ENCODE measurements around the gene EML5. TPM values are rescaled to one million over a fixed set of nuclear protein-coding genes. Genes with fewer than 3 reads are reported as not detected.
"Not testable (repeated sequence)": the region's sequence is repeated elsewhere in the genome, so short reads cannot be mapped to it uniquely, and the experiment has no call there.

EML5 gene
- total RNA-seq, 2 experiments from 2014 or later: 2.2 to 2.9 TPM

- H3K27me3 Mint-ChIP-seq: peaks cover 13% of the 10 kb centered on the region
- ATAC-seq (ENCODE audit: low read depth) (peak; percentile 16), DNase-seq (peak; percentile 25)
- peaks cover 13% of the 10 kb centered on the region for H3K4me1 Mint-ChIP-seq
- H3K4me3 Mint-ChIP-seq: peak overlapping the region; percentile 87
- peak overlapping the region; percentile 21 for H3K27ac Mint-ChIP-seq
- H3K36me3 Mint-ChIP-seq: no peaks in the 10 kb centered on the region
- POLR2A ChIA-PET: interaction anchor here (1.2 kb wide), 1 partner anchor 1165 kb away, joined by 3 read pairs; no protein-coding TSS in a partner anchor
- no peaks in the 10 kb centered on the region for H3K9me3 Mint-ChIP-seq
Observed at GRCh38 chr14:88791629-88792472, 902 bp downstream of the EML5 start.

GRCh38 chr14:88791252-88791621 is 1.5 kb downstream of the EML5 start:
- DNase-seq (no peak), ATAC-seq (ENCODE audit: low read depth) (no peak)
- H3K27me3 Mint-ChIP-seq: peaks cover 13% of the 10 kb centered on the region
- no peaks in the 10 kb centered on the region for H3K9me3 Mint-ChIP-seq
- no peak overlapping the region for H3K27ac Mint-ChIP-seq
- POLR2A ChIA-PET: no interaction called here
- H3K4me3 Mint-ChIP-seq: peak overlapping the region; percentile 87
- H3K36me3 Mint-ChIP-seq: no peaks in the 10 kb centered on the region
- H3K4me1 Mint-ChIP-seq: peaks cover 13% of the 10 kb centered on the region

DNA sequence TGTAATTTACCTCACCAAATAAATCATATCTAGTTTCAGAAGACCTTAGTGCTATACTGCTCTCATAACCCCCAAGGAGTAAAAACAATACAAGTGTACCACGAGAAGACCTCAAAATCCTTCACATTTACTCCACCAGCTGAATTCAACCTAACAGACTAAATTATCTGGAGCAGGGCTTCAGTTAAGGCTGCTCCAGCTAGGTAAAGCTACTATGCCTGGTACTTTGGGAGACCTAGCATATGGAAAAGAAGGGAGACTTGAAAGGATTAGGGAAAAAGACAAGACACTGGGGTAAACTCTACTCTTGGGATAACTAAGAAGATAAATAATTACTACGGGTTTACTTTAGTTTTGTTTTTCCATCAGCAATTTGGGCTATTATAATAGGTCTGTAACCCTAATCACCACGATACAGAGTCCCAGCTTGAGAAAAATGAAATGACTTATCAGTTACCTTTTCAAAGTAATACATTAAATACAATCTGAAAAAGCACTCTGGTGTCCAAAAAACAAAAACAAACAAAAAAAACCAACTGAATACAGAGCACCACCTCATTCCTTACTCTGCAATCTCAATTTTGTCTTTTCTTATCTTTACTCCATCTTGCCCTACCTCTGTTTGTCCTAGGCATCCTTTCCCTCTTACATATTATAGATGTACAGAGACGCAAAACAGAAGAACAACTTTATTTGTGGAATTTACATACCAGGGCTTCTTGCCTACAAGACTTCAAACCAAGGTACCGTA is 2.1 kb downstream of the EML5 start:
- Mint-ChIP-seq H3K4me1 (peaks cover 13% of the 10 kb centered on the region), H3K4me3 (no peak overlapping the region), H3K27ac (no peak overlapping the region), H3K36me3 (peaks cover under 1% of the 10 kb centered on the region), H3K27me3 (peaks cover 13% of the 10 kb centered on the region), H3K9me3 (peaks cover 2% of the 10 kb centered on the region)
- POLR2A ChIA-PET: no interaction called here
- ATAC-seq (ENCODE audit: low read depth): no peak
- no peak for DNase-seq

GRCh38 chr14:88789573-88789972 is 3.2 kb downstream of the EML5 start:
- H3K4me1 Mint-ChIP-seq: peaks cover 13% of the 10 kb centered on the region
- not testable (repeated sequence) for DNase-seq; H3K36me3 Mint-ChIP-seq; H3K27me3 Mint-ChIP-seq; H3K27ac Mint-ChIP-seq; H3K9me3 Mint-ChIP-seq; ATAC-seq (ENCODE audit: low read depth); H3K4me3 Mint-ChIP-seq
- POLR2A ChIA-PET: interaction anchor here (0.7 kb wide), 1 partner anchor 1170 kb away, joined by 4 read pairs; no protein-coding TSS in a partner anchor

DNA sequence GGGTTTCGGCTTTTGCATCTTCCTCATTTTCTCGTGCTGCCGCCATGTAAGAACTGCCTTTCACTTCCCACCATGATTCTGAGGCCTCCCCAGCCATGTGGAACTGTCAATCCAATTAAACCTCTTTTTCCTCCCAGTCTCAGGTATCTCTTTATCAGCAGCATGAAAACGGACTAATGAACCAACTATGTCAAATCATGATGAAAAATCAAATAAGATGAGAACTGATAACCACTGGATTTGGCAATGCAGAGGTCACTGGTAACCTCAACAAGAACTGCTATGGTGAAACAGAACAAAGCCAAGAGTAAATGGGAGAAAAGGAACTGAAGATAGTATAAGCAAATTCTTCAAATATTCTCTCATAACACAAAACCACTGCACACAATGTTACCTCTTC is 6.0 kb downstream of the EML5 start:
- Mint-ChIP-seq H3K9me3 (peaks cover 25% of the 10 kb centered on the region), H3K27me3 (peaks cover 3% of the 10 kb centered on the region), H3K36me3 (peaks cover 15% of the 10 kb centered on the region), H3K4me1 (peaks cover 9% of the 10 kb centered on the region), H3K4me3 (no peak overlapping the region), H3K27ac (no peak overlapping the region)
- ATAC-seq (ENCODE audit: low read depth) (no peak), DNase-seq (no peak)
- POLR2A ChIA-PET: no interaction called here

DNA sequence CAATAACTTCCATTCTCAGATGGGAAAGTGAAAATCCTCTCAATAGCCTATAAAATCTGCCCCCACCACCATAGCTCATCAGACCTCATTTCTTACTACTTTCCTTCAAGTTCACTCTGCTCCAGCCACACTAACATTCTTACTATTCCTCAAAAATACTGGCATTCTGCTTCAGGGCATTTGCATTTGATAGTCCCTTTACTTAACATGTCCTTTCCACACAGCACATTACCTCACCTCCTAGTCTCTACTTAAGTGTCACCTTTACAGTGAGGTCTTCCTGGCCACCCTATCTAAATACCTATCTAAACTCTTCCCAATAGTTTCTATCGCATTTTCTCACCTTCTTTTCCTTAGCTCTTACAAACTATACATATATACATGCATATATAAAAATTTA is 6.8 kb downstream of the EML5 start:
- Mint-ChIP-seq H3K27me3 (peaks cover 3% of the 10 kb centered on the region), H3K36me3 (peaks cover 16% of the 10 kb centered on the region), H3K4me1 (peaks cover 7% of the 10 kb centered on the region), H3K27ac (no peak overlapping the region), H3K9me3 (peaks cover 26% of the 10 kb centered on the region), H3K4me3 (no peak overlapping the region)
- no peak for DNase-seq
- POLR2A ChIA-PET: no interaction called here
- ATAC-seq (ENCODE audit: low read depth): no peak

- no peak for ATAC-seq (ENCODE audit: low read depth)
- H3K4me1 Mint-ChIP-seq: no peaks in the 10 kb centered on the region
Observed at GRCh38 chr14:88775532-88775931, 17.2 kb downstream of the EML5 start.

DNA sequence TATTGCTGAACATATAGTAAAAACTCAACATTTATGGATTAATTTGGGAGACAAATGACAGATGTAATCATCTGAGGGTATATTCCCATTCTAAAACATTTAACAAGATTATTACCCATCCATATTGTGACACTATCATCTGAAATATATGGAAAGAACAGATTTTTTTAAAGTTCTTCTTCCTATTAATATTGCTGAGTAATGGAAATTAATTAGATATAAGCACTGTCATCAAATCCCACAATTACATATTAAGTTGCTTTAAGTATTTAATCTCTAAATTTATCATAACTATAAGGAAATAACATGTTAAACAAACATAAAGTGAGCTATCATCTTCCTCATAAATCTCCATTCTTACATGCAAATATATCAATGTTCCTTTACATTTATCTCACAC is 22.0 kb downstream of the EML5 start:
- H3K36me3 Mint-ChIP-seq: peaks cover 2% of the 10 kb centered on the region
- no peaks in the 10 kb centered on the region for H3K27me3 Mint-ChIP-seq
- POLR2A ChIA-PET: no interaction called here
- DNase-seq: no peak
- H3K27ac Mint-ChIP-seq: no peak overlapping the region
- no peak for ATAC-seq (ENCODE audit: low read depth)
- H3K4me3 Mint-ChIP-seq: no peak overlapping the region
- H3K9me3 Mint-ChIP-seq: peaks cover 8% of the 10 kb centered on the region
- H3K4me1 Mint-ChIP-seq: no peaks in the 10 kb centered on the region

More at GRCh38 chr14:88775532-88775931, 17.2 kb downstream of the EML5 start:
- POLR2A ChIA-PET: no interaction called here
- Mint-ChIP-seq H3K9me3 (peaks cover 2% of the 10 kb centered on the region), H3K4me3 (no peak overlapping the region), H3K27ac (no peak overlapping the region), H3K27me3 (peaks cover 2% of the 10 kb centered on the region), H3K36me3 (peaks cover 2% of the 10 kb centered on the region)
- DNase-seq: no peak

- no peak overlapping the region for H3K4me3 Mint-ChIP-seq
- H3K27me3 Mint-ChIP-seq: no peaks in the 10 kb centered on the region
- H3K36me3 Mint-ChIP-seq: peaks cover 2% of the 10 kb centered on the region
- ATAC-seq (ENCODE audit: low read depth) (no peak), DNase-seq (no peak)
- H3K27ac Mint-ChIP-seq: no peak overlapping the region
- POLR2A ChIA-PET: no interaction called here
- peaks cover 10% of the 10 kb centered on the region for H3K9me3 Mint-ChIP-seq
- no peaks in the 10 kb centered on the region for H3K4me1 Mint-ChIP-seq
Observed at GRCh38 chr14:88765130-88765529, 27.6 kb downstream of the EML5 start.

DNA sequence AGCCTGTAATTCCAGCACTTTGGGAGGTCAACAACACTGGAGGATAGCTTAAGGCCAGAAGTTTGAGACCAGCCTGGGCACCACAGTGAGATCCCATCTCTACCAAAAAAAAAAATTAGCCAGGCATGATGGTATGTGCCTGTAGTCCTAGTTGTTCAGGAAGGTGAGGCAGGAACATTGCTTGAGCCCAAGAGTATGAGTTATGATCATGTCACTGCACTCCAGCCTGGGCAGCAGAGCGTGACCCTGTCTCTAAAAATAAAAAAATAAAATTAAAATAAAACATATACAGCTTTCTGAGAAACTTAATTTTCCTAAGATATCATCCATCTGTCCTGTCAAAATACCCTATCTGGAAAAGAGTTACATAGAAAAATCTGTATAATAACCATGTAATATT is 38.9 kb downstream of the EML5 start:
- Mint-ChIP-seq H3K36me3 (peaks cover 3% of the 10 kb centered on the region), H3K27ac (no peak overlapping the region), H3K9me3 (peaks cover 1% of the 10 kb centered on the region), H3K4me3 (no peak overlapping the region), H3K4me1 (no peaks in the 10 kb centered on the region), H3K27me3 (no peaks in the 10 kb centered on the region)
- ATAC-seq (ENCODE audit: low read depth) (no peak), DNase-seq (no peak)
- POLR2A ChIA-PET: no interaction called here

- POLR2A ChIA-PET: no interaction called here
- no peak overlapping the region for H3K4me3 Mint-ChIP-seq
Observed at GRCh38 chr14:88750945-88751344, 41.8 kb downstream of the EML5 start.

GRCh38 chr14:88750413-88750812 is 42.3 kb downstream of the EML5 start:
- Mint-ChIP-seq H3K4me1 (no peaks in the 10 kb centered on the region), H3K36me3 (peaks cover 3% of the 10 kb centered on the region), H3K27ac (no peak overlapping the region), H3K4me3 (no peak overlapping the region), H3K27me3 (no peaks in the 10 kb centered on the region), H3K9me3 (no peaks in the 10 kb centered on the region)
- no peak for DNase-seq
- POLR2A ChIA-PET: no interaction called here
- ATAC-seq (ENCODE audit: low read depth): no peak

More at GRCh38 chr14:88750945-88751344, 41.8 kb downstream of the EML5 start:
- Mint-ChIP-seq H3K9me3 (no peaks in the 10 kb centered on the region), H3K27ac (no peak overlapping the region), H3K4me1 (no peaks in the 10 kb centered on the region), H3K27me3 (no peaks in the 10 kb centered on the region), H3K36me3 (peaks cover 3% of the 10 kb centered on the region)
- DNase-seq (no peak), ATAC-seq (ENCODE audit: low read depth) (no peak)

DNA sequence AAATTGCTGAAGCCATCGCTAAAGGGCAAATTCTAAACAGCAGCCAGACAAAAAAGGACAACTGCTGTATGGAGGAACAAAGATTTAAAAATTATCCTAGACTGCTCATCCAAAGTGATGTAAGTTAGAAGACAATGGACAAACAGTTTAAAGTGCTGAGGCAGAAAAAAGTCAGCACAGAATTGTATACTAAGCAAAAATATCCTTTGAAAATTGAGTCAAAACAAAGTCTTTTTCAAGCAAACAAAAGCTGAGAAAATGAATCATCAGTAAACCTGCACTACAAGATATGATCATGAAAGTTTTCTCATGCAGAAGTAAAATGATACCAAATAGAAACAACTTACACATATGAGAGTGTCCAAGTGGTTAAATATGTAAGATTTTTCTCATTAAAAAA is 43.6 kb downstream of the EML5 start:
- POLR2A ChIA-PET: no interaction called here
- Mint-ChIP-seq H3K4me3 (no peak overlapping the region), H3K27ac (no peak overlapping the region), H3K36me3 (peaks cover 3% of the 10 kb centered on the region), H3K27me3 (no peaks in the 10 kb centered on the region), H3K9me3 (no peaks in the 10 kb centered on the region), H3K4me1 (no peaks in the 10 kb centered on the region)
- ATAC-seq (ENCODE audit: low read depth) (no peak), DNase-seq (no peak)

GRCh38 chr14:88748288-88748687 is 44.5 kb downstream of the EML5 start:
- DNase-seq (no peak), ATAC-seq (ENCODE audit: low read depth) (no peak)
- no peaks in the 10 kb centered on the region for H3K27me3 Mint-ChIP-seq
- no peak overlapping the region for H3K27ac Mint-ChIP-seq
- peaks cover 3% of the 10 kb centered on the region for H3K36me3 Mint-ChIP-seq
- POLR2A ChIA-PET: no interaction called here
- H3K4me3 Mint-ChIP-seq: no peak overlapping the region
- no peaks in the 10 kb centered on the region for H3K9me3 Mint-ChIP-seq
- no peaks in the 10 kb centered on the region for H3K4me1 Mint-ChIP-seq
